Measurements from ENCODE around the gene RFLNA.

DNA sequence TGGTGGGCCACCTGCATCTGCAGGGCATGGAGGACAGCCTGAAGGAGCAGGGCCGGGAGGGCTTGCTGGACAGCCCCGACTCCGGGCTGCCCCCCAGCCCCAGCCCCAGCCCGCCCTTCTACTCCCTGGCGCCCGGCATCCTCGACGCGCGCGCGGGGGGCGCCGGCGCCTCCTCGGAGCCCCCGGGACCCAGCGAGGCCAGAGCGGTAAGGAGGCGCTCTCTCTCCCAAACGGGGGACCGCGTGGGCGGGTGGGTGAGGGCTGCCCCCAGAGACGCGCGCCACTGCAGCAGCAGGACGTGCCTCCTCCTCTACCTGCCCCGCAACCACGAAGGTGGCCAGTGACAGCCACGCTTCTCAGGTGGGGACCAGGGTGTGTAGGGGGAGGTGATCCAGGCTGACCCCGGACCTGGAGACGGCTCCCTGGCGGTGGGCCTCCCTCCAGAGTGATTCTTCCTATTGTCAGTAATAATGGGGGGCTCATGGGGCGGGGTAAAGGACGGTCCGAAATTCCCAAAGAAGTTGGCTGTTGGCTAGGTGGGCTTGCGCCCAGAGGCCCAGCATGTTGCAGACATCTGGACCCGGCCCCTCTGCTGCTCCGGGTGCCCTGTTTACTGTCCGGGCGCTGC is 652 bp downstream of the RFLNA start:
- TF ChIP-seq, protein P1, sequence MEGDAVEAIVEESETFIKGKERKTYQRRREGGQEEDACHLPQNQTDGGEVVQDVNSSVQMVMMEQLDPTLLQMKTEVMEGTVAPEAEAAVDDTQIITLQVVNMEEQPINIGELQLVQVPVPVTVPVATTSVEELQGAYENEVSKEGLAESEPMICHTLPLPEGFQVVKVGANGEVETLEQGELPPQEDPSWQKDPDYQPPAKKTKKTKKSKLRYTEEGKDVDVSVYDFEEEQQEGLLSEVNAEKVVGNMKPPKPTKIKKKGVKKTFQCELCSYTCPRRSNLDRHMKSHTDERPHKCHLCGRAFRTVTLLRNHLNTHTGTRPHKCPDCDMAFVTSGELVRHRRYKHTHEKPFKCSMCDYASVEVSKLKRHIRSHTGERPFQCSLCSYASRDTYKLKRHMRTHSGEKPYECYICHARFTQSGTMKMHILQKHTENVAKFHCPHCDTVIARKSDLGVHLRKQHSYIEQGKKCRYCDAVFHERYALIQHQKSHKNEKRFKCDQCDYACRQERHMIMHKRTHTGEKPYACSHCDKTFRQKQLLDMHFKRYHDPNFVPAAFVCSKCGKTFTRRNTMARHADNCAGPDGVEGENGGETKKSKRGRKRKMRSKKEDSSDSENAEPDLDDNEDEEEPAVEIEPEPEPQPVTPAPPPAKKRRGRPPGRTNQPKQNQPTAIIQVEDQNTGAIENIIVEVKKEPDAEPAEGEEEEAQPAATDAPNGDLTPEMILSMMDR (IDR thresholded peaks at IDR 0.05) = no peak
- TF ChIP-seq POLR2AphosphoS5 (IDR thresholded peaks at IDR 0.05; ENCODE audit: low read depth, low read length) (no peak), TCF7L2 (IDR thresholded peaks at IDR 0.05; ENCODE audit: low read depth, low read length) (no peak), REST (IDR thresholded peaks at IDR 0.05; ENCODE audit: insufficient read depth in 1 of 2, low read depth in 2 of 2, low read length in 1 of 2) (no peak), SIN3A (IDR thresholded peaks at IDR 0.05; ENCODE audit: borderline replicate concordance, insufficient read depth, low read depth, low read length) (no peak)
